ENCODE results near the gene ZBTB7B.
A peak's percentile ranks its signal among the peaks of the same experiment; 100 is the strongest.

ZBTB7B gene

GRCh38 chr1:154962795-154963330, 39.7 kb upstream of the ZBTB7B start:
- TF ChIP-seq SIN3A (IDR thresholded peaks at IDR 0.05; ENCODE audit: borderline replicate concordance, insufficient read depth, low read length) (no peak), TAF1 (IDR thresholded peaks at IDR 0.05; ENCODE audit: borderline replicate concordance, insufficient read depth, low read length) (no peak), REST (IDR thresholded peaks at IDR 0.05; ENCODE audit: insufficient read depth in 1 of 2, low read depth in 2 of 2, low read length in 2 of 2) (no peak)

GRCh38 chr1:154963643-154964042, 39.0 kb upstream of the ZBTB7B start:
- TF ChIP-seq TAF1 (IDR thresholded peaks at IDR 0.05; ENCODE audit: borderline replicate concordance, insufficient read depth, low read length) (no peak), POLR2AphosphoS5 (IDR thresholded peaks at IDR 0.05; ENCODE audit: low read depth, low read length) (no peak; the same call in 1 of the 2 replicates), FOXP2 (optimal IDR thresholded peaks at IDR 0.05; ENCODE audit: borderline replicate concordance, extremely low read depth, extremely low read length, insufficient read depth) (no peak), REST (IDR thresholded peaks at IDR 0.05; ENCODE audit: insufficient read depth in 1 of 2, low read depth in 2 of 2, low read length in 2 of 2) (no peak), SIN3A (IDR thresholded peaks at IDR 0.05; ENCODE audit: borderline replicate concordance, insufficient read depth, low read length) (no peak)

GRCh38 chr1:154964359-154964758, 38.2 kb upstream of the ZBTB7B start:
- TF ChIP-seq TAF1 (IDR thresholded peaks at IDR 0.05; ENCODE audit: borderline replicate concordance, insufficient read depth, low read length): no peak
- TF ChIP-seq SIN3A (IDR thresholded peaks at IDR 0.05; ENCODE audit: borderline replicate concordance, insufficient read depth, low read length): no peak
- TF ChIP-seq REST (IDR thresholded peaks at IDR 0.05; ENCODE audit: insufficient read depth in 1 of 2, low read depth in 2 of 2, low read length in 2 of 2): no peak
- TF ChIP-seq POLR2AphosphoS5 (IDR thresholded peaks at IDR 0.05; ENCODE audit: low read depth, low read length): no peak

GRCh38 chr1:154966111-154966510, 36.5 kb upstream of the ZBTB7B start:
- TF ChIP-seq REST (IDR thresholded peaks at IDR 0.05; ENCODE audit: insufficient read depth in 1 of 2, low read depth in 2 of 2, low read length in 2 of 2): no peak
- no peak for TF ChIP-seq POLR2AphosphoS5 (IDR thresholded peaks at IDR 0.05; ENCODE audit: low read depth, low read length)
- TF ChIP-seq SIN3A (IDR thresholded peaks at IDR 0.05; ENCODE audit: borderline replicate concordance, insufficient read depth, low read length): no peak
- no peak for TF ChIP-seq TAF1 (IDR thresholded peaks at IDR 0.05; ENCODE audit: borderline replicate concordance, insufficient read depth, low read length)

- TF ChIP-seq POLR2AphosphoS5 (IDR thresholded peaks at IDR 0.05; ENCODE audit: low read depth, low read length) (0 out of 2 replicates have a peak, but pooled peaks have one; percentile 34), SIN3A (IDR thresholded peaks at IDR 0.05; ENCODE audit: borderline replicate concordance, insufficient read depth, low read length) (no peak), TAF1 (IDR thresholded peaks at IDR 0.05; ENCODE audit: borderline replicate concordance, insufficient read depth, low read length) (no peak)
Measured at GRCh38 chr1:154967331-154967950, 35.2 kb upstream of the ZBTB7B start.
